ENCODE data around the gene NUDC.
"Not testable (repeated sequence)": the region's sequence is repeated elsewhere in the genome, so short reads cannot be mapped to it uniquely, and the experiment has no call there.

The NUDC gene

GRCh38 chr1:26921540-26922430 is at the start of gene NUDC:
Gene NUDC, plus strand, starts transcription at chr1:26921743. Its CDS starts 106 bp downstream, at chr1:26921849.
- peak; percentile 97 for DNase-seq (ENCODE audit: low spot score)

DNA sequence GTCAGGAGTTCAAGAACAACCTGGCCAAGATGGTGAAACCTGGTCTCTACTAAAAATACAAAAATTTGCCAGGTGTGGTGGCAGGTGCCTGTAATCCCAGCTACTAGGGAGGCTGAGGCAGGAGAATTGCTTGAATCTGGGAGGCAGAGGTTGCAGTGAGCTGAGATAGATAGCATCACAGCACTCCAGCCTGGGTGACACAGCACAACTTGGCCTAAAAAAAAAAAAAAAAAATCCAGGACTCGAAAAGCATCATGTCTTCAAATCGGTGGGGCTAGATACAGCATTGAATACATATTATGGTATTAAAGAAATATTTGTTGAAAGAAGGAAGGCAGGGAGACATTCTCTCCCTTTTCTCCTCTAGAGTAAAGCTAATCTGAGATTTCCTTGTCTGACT is 48.4 kb upstream of the NUDC start:
- not testable (repeated sequence) for DNase-seq (ENCODE audit: low spot score)

GRCh38 chr1:26874896-26875295 is 46.6 kb upstream of the NUDC start:
- no peak for DNase-seq (ENCODE audit: low spot score)

DNA sequence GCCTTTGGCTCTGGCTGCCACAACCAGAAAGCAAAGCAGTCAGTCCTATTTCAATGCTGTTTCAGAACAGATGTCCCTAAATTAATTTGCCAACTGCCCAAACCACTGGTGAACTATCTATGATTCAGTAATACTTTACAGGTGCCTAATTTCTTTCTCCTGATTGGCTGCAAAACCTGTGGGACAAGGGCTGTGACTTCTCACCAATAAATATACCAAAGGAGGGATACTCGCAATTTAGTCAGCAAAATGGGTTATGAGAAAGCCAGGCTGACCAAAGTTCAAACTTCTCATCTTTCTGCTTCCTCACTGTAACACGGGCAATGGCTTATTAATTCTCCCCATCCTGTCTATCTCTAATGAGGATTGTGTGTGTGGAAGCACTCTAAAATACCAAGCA is 44.2 kb upstream of the NUDC start:
- no peak for DNase-seq (ENCODE audit: low spot score)

- DNase-seq (ENCODE audit: low spot score): no peak
Measured at GRCh38 chr1:26879793-26880192, 41.8 kb upstream of the NUDC start.

DNA sequence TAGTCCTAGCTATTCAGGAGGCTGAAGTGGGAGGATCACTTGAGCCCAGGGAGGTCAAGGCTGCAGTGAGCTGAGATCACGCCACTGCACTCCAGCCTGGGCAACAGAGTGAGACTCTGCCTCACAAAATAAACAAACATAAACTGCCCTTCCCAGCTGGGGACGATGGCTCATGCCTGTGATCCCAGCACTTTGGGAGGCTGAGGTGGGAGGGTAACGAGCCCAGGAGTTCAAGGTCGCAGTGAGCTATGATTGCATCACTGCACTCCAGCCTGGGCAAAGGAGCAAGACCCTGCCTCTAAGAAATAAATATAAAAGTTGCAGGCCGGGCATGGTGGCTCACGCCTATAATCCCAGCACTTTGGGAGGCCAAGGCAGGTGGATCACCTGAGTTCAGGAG is 39.9 kb upstream of the NUDC start:
- DNase-seq (ENCODE audit: low spot score): not testable (repeated sequence)

DNA sequence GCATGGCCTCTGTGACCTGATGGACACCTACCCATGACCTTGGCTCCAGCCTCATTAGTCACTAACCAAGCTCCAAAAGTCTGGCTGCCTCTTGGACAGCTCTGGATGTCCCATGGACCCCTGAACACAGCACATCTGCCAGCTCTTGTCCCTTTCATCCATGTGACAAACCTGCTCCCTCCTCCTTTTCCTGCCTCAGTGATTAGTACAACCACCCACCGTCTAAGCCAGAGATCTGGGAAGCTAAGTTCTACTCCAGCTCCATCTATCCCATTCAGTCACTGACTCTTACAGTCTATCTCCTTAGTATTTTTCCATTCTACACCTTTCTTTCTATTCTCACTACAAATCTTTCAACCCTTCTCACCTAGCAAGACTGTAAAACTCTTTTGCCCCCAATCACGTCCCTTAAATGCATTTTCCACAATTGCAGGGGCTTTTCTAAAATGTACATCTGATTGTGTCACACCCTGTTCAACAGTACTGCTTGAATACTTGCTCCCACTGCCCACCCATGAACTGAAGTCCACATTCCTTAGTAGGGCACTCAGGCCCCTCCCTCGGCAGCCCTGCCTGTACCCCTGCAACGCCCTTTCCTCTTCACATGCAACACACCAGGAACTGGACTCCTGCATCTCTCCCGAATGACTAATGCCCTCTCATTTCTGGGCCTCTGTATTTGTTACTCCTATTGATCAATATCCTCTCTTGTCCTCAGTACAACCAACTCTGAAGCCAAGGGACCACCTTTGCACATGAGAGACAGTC is 38.7 kb upstream of the NUDC start:
- no peak for DNase-seq (ENCODE audit: low spot score)

- DNase-seq (ENCODE audit: low spot score): no peak
Measured at GRCh38 chr1:26887125-26887524, 34.4 kb upstream of the NUDC start.

DNA sequence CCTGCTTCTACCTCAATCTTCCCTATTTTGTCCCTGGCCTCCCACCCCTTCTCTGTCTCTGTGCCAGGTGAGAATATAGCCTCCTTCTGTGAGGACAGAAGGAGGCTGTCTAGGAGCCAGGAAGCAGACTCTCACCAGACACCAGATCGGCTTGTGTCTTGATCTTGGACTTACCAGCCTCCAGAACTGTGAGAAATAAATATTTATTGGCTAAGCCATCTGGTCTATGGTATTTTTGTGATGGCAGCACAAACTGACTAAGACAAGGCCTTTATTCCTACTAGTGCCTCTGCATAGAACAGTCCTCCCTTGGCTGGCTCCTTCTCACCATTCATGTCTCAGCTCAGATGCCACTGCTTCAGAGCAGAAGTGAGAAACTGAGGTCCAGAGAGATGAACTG is 33.3 kb upstream of the NUDC start:
- no peak for DNase-seq (ENCODE audit: low spot score)

GRCh38 chr1:26889551-26890466 is 31.7 kb upstream of the NUDC start, which contains the start of gene GPN2:
Gene GPN2, minus strand, starts transcription at chr1:26890283. Its CDS starts 187 bp downstream, at chr1:26890096.
- DNase-seq (ENCODE audit: low spot score): peak; percentile 83

DNA sequence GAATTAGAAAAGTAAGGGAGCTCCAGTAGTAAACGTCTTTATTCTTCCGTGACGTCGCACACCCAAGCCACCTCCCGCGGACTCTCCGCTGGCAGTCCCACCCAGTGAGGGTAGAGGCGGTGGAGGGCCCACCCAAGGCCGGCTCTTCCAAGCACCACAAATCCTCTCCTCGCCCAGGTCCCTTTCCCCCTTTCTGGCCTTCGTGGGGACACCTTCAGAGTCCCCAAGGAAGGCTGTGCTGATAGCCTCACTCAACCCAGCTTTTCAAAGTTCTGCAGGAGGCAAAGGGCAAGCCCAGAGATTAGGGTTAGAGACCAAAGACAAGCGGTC is 31.1 kb upstream of the NUDC start:
- no peak for DNase-seq (ENCODE audit: low spot score)

GRCh38 chr1:26894263-26894662 is 27.3 kb upstream of the NUDC start:
- no peak for DNase-seq (ENCODE audit: low spot score)

DNA sequence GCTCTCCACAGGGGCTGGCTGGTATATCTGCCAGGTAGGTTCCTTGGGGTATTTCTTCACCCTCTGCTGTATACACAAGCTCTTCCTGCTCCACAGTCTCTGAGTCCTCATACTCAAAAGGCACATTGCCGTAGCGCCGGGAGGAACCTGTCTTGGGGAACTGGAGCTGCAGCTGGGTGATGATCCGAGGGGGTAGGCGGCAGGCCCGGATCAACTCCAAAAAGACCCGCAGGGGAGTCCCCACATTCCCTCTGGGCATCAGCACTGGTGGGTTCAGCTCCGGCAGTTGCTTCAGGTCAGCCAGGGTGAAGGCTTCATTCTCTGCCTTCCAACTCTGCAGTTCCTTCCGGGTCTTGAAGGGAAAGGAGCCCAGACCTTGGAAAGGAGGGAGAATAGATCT is 24.2 kb upstream of the NUDC start:
- no peak for DNase-seq (ENCODE audit: low spot score)

GRCh38 chr1:26900001-26900814 is 21.3 kb upstream of the NUDC start, which contains the start of gene GPATCH3:
Gene GPATCH3, minus strand, starts transcription at chr1:26900467. Its CDS starts 25 bp downstream, at chr1:26900442.
- peak; percentile 95 for DNase-seq (ENCODE audit: low spot score)

GRCh38 chr1:26900815-26901511 is 20.6 kb upstream of the NUDC start:
- no peak for DNase-seq (ENCODE audit: low spot score)

GRCh38 chr1:26907071-26907917 is 14.2 kb upstream of the NUDC start:
- DNase-seq (ENCODE audit: low spot score): no peak

DNA sequence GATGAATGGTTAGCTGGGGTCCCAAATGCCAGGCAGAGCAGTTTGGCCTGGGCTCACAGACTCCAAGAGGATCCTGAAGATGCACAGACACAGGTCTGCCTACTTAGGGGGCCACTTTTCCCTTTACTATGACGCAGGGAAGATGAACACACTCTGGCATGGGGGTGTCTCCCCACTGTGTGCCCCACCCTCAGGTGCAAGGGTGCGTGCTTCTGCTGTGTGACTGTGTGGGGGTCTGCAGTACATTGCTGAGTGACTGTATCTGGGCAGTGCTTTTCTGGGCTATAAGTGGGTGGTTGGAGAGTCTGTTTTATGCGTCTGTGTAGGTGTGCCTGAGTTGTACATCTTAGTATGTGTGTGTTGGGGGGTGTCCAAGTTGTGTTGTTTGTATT is 11.6 kb upstream of the NUDC start:
- DNase-seq (ENCODE audit: low spot score): no peak

GRCh38 chr1:26910343-26911160 is 11.0 kb upstream of the NUDC start:
- DNase-seq (ENCODE audit: low spot score): no peak
